Effector memory CD4-positive, alpha-beta T cell (primary cell): Measurements from ENCODE around the gene ARHGAP33.

Experiments
- DNase-seq, 3 donors: peaks; one replicate each; pipeline ENCODE4 v3.0.0-alpha.2; 2020
- H3K27ac ChIP-seq: 2 replicates; pipeline ENCODE4 v1.7.0; 2013; ENCODE audit warnings: mild to moderate bottlenecking, low read length, moderate library complexity; ENCODE audit not compliant: insufficient read depth, poor library complexity, severe bottlenecking
- H3K27me3 ChIP-seq: replicated peaks from 2 replicates; pipeline ENCODE4 v1.7.0; 2013; ENCODE audit warnings: mild to moderate bottlenecking, low read length; ENCODE audit not compliant: insufficient read depth, control insufficient read depth, poor library complexity, severe bottlenecking
- H3K36me3 ChIP-seq: 2 replicates; pipeline ENCODE4 v1.7.0; 2013; ENCODE audit warnings: mild to moderate bottlenecking, low read length, moderate library complexity; ENCODE audit not compliant: control insufficient read depth, insufficient read depth
- H3K4me1 ChIP-seq: 2 replicates; pipeline ENCODE4 v1.7.0; 2013; ENCODE audit warnings: low read length, mild to moderate bottlenecking; ENCODE audit not compliant: control insufficient read depth, insufficient read depth, poor library complexity, severe bottlenecking
- H3K4me3 ChIP-seq: 2 replicates; pipeline ENCODE4 v1.7.0; 2013; ENCODE audit warnings: low read length, low read depth, mild to moderate bottlenecking; ENCODE audit not compliant: insufficient read depth, poor library complexity, severe bottlenecking
- H3K9me3 ChIP-seq: 2 replicates; pipeline ENCODE4 v1.7.0; 2013; ENCODE audit warnings: mild to moderate bottlenecking, low read length, moderate library complexity; ENCODE audit not compliant: control insufficient read depth

ARHGAP33 gene

DNA sequence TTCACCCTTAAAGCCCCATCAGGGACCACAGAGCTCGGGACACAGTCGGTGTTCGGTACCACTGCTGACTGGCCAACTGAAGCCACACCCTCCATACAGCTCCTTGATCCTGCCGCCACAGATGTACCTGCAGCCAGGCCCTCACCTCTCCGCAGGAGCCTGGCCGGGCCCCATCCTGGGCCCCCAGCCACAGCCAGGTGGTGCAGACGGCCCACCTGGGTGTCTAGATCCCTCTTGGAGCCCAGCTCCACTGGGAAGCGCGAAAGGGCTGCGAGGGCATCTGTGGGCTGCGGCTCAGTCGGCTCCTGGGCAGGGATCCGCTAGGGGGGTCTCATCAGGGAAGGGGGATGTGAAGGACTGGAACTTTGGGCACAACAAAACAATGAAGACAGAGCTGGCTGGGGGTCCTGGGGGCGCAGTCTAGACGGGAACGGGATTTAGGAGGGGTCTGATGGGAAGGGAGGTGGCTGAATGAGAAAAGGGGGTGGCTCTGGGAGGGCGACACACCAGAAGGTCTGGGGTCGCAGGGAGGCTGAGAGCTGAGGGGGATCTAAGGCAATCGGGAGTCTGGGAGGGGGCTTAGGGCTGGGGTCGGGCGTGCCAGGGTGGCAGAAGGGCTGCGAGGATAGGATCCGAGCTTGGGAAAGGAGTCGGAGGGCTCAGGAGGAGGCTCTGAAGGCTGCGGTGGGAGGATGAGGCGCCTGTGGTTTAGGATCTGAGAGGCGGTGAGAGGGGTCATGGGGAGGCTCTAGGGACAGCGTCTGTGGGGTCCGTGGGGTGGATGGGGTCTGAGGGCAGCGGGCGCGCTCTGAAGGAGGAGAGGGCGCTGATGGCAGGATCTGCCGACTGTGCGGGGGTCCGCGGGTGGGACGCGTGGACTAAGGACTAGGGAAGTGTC, 21.5 kb downstream of the ARHGAP33 start:
- H3K4me1 ChIP-seq, result no peaks in the 10 kb centered on the region
- no peaks in the 10 kb centered on the region for H3K9me3 ChIP-seq
- DNase-seq, result no peak
- no peaks in the 10 kb centered on the region for H3K36me3 ChIP-seq
- H3K27ac ChIP-seq, result no peak overlapping the region
- H3K27me3 ChIP-seq, result peaks cover 7% of the 10 kb centered on the region
- no peak overlapping the region for H3K4me3 ChIP-seq

DNA sequence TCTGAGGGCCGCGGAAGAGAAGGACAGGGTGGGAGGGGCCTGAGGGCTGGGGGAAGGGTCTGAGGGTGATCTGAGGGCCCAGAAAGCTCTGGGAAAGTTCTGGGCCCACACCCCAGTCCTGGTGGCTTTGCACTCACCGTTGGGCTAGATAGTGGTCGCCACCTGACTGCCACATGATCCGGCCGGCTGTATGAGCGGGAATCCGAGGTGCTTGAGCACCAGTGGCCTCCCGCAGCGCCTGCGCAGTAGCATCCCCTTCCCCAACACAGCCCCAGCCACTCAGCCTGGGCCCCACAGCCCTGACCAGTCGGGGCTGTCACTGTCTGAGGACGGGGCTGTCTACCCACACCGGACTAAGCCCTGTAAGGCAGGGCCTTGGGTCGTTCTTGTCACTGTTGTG, 22.3 kb downstream of the ARHGAP33 start:
- Histone ChIP-seq H3K36me3 (no peaks in the 10 kb centered on the region), H3K9me3 (no peaks in the 10 kb centered on the region), H3K27me3 (peaks cover 7% of the 10 kb centered on the region), H3K4me1 (no peaks in the 10 kb centered on the region), H3K27ac (no peak overlapping the region), H3K4me3 (no peak overlapping the region)
- no peak for DNase-seq

DNA sequence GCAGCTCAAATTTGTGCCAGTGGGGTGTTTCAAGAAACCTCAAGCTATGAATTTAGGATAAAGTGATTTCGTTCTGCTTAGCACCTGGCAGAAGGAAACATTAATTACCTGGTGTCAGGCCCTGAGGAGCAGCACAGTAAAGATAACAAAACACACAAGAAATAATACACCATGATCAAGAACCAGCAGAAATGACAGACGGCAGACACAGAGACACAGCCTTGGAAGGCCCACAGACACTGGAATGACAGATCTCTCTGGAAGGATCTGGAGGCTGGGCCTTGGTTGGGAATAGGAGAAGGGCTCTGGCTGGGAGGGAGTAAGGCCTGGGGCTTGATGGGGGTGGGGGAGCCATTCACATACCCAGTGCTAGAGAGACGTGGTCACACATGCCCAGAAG, 26.5 kb downstream of the ARHGAP33 start:
- Histone ChIP-seq H3K27me3 (peaks cover 5% of the 10 kb centered on the region), H3K27ac (no peak overlapping the region), H3K36me3 (no peaks in the 10 kb centered on the region), H3K4me3 (no peak overlapping the region), H3K9me3 (no peaks in the 10 kb centered on the region), H3K4me1 (no peaks in the 10 kb centered on the region)
- DNase-seq, result no peak

DNA sequence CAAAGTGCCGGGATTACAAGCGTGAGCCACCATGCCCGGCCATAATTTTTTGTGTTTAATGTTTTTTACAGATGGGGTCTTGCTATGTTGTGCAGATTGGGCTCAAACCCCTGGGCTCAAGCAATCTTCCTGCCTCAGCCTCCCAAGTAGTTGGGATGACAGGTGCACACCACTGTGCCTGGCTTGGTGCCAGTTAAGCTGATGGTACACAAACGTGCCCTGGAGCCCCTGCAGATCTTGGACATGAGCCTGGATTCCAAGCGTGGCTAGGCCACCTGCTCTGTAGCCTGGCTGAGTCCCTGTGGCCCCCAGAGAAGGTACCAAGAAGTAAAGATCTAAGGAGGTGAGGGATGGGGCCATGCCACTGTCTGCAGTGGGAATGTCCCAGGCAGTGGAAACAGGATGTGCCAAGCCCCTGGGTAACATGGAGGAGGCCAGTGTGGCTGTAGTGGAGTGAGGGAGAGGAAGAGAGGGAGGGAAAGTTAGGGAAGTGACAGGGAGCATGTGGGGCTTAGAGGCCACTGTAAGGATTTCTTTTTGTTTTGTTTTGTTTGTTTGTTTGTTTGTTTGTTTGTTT, 30.2 kb downstream of the ARHGAP33 start:
- Histone ChIP-seq H3K27me3 (no peaks in the 10 kb centered on the region), H3K9me3 (no peaks in the 10 kb centered on the region), H3K27ac (no peak overlapping the region), H3K4me3 (no peak overlapping the region), H3K36me3 (no peaks in the 10 kb centered on the region), H3K4me1 (no peaks in the 10 kb centered on the region)
- DNase-seq, result no peak

DNA sequence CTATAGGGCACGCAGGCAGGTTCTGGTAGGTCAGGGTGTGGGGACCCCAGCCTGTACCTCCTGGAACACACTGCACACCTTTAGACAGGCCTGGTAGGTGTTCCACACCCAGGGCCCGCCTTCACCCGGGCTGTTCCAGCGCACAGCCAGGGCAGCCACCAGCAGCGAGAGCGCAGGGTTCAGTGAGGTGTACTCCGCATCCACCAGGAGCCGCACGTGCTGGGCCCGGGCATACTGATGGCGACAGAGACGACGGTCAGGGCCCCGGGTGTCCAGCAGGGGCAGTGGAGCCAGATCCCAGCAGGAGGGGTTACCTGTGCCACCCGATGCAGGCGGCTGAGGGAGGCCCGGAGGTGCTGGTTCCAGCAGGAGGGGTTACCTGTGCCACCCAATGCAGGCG, 31.2 kb downstream of the ARHGAP33 start:
- no peak overlapping the region for H3K4me3 ChIP-seq
- H3K9me3 ChIP-seq, result no peaks in the 10 kb centered on the region
- DNase-seq, result no peak
- no peak overlapping the region for H3K27ac ChIP-seq
- no peaks in the 10 kb centered on the region for H3K36me3 ChIP-seq
- no peaks in the 10 kb centered on the region for H3K27me3 ChIP-seq
- no peaks in the 10 kb centered on the region for H3K4me1 ChIP-seq

DNA sequence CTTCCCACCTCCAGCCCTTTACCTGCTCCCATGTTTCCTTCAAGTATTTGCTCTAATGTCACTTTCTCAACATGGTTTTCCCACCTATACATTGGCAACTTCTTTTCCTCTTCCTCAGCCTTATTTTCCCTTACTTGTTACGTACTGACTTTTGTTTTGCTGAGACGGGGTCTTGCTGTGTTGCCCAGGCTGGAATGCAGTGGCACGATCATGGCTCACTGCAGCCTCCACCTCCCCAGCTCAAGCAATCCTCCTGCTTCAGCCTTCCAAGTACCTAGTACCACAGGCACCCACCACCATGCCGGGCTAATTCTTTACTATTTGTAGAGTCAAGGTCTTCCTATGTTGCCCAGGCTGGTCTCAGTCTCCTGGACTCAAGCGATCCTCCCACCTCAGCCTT, 32.3 kb downstream of the ARHGAP33 start:
- Histone ChIP-seq H3K27ac (no peak overlapping the region), H3K9me3 (no peaks in the 10 kb centered on the region), H3K4me1 (no peaks in the 10 kb centered on the region), H3K36me3 (no peaks in the 10 kb centered on the region), H3K27me3 (no peaks in the 10 kb centered on the region), H3K4me3 (no peak overlapping the region)
- no peak for DNase-seq

- Histone ChIP-seq H3K4me3 (no peak overlapping the region), H3K36me3 (no peaks in the 10 kb centered on the region), H3K4me1 (no peaks in the 10 kb centered on the region), H3K27me3 (no peaks in the 10 kb centered on the region), H3K9me3 (no peaks in the 10 kb centered on the region), H3K27ac (no peak overlapping the region)
- no peak for DNase-seq
These were observed 36.2 kb downstream of the ARHGAP33 start for GRCh38 chr19:35811317-35812219.

DNA sequence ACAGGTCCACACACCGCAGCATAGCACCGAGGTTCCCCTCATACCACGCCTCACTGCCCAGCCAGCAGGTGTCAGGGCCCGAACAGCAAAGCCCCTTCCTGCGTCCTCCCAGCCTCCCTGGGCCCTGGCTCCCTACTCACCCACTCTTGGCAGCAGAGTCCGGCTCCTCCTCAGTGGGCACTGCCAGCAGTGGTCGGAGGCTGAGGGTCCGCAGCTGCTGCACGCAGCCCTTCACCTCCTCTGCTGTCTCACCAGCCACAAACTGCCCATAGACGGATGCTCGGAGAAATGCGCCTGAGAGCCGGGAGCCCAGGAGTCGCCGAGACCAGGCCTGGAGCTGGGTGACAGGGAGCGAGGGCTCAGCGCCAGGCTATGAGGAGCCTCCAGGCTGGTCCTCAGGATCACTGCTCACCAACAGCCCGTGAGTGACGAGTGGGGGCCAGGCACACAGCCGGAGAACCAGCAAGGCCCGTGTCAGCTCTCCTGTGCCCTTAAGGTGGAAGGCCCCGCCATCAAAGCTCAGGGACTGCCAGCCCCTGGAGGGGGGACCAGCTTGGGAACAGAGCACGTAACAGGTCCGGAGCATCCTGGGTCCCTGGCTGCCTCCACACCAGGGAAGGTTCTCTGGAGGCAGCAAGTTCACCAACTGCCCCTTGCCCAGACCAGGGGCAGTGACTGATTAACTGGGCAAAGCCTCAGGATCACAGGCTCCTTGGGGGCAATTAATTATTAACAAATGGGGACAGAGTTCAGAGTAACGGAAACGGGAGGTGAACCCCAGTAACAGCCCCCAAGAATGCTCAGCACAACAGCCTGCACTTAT, 37.1 kb downstream of the ARHGAP33 start, which contains the start of gene PRODH2:
PRODH2 (minus strand) TSS at position 626 of the 823 bp plus-strand sequence; CDS start at position 586, 40 bp downstream.
- Histone ChIP-seq H3K4me1 (no peaks in the 10 kb centered on the region), H3K27ac (no peak within 1 kb of the TSS), H3K27me3 (no peaks in the 10 kb centered on the region), H3K36me3 (no peaks in the 10 kb centered on the region), H3K9me3 (no peaks in the 10 kb centered on the region), H3K4me3 (no peak within 1 kb of the TSS)
- DNase-seq, result no peak

- Histone ChIP-seq H3K4me3 (no peak overlapping the region), H3K9me3 (no peaks in the 10 kb centered on the region), H3K27me3 (no peaks in the 10 kb centered on the region), H3K36me3 (no peaks in the 10 kb centered on the region), H3K4me1 (no peaks in the 10 kb centered on the region), H3K27ac (no peak overlapping the region)
- DNase-seq, result no peak
These were observed 37.9 kb downstream of the ARHGAP33 start for GRCh38 chr19:35813043-35813890.
